ENCODE results near the gene CACNA1S.

GRCh38 chr1:201017828-201018163, 94.4 kb downstream of the CACNA1S start:
- TF ChIP-seq, protein P1, sequence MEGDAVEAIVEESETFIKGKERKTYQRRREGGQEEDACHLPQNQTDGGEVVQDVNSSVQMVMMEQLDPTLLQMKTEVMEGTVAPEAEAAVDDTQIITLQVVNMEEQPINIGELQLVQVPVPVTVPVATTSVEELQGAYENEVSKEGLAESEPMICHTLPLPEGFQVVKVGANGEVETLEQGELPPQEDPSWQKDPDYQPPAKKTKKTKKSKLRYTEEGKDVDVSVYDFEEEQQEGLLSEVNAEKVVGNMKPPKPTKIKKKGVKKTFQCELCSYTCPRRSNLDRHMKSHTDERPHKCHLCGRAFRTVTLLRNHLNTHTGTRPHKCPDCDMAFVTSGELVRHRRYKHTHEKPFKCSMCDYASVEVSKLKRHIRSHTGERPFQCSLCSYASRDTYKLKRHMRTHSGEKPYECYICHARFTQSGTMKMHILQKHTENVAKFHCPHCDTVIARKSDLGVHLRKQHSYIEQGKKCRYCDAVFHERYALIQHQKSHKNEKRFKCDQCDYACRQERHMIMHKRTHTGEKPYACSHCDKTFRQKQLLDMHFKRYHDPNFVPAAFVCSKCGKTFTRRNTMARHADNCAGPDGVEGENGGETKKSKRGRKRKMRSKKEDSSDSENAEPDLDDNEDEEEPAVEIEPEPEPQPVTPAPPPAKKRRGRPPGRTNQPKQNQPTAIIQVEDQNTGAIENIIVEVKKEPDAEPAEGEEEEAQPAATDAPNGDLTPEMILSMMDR (IDR thresholded peaks at IDR 0.05) = no peak
- no peak for TF ChIP-seq POLR2A (IDR thresholded peaks at IDR 0.05)

Data from esophagus squamous epithelium (tissue), 4 donors.